ENCODE data around the gene PPP1R13B.

Gene PPP1R13B

GRCh38 chr14:103828315-103828967 is 18.9 kb downstream of the PPP1R13B start:
- no peak for DNase-seq (ENCODE audit: extremely low read depth, low read depth)
- no peak for TF ChIP-seq CTCF (IDR thresholded peaks at IDR 0.05; ENCODE audit: low read depth, low read length)

- no peak for DNase-seq (ENCODE audit: extremely low read depth, low read depth)
- TF ChIP-seq CTCF (IDR thresholded peaks at IDR 0.05; ENCODE audit: low read depth, low read length), result no peak
Measured at GRCh38 chr14:103825101-103825500, 22.3 kb downstream of the PPP1R13B start.

- no peak for DNase-seq (ENCODE audit: extremely low read depth, low read depth)
Measured at GRCh38 chr14:103820908-103821307, 26.5 kb downstream of the PPP1R13B start.

GRCh38 chr14:103820382-103820781 is 27.0 kb downstream of the PPP1R13B start:
- no peak for DNase-seq (ENCODE audit: extremely low read depth, low read depth)

More at GRCh38 chr14:103820908-103821307, 26.5 kb downstream of the PPP1R13B start:
- TF ChIP-seq CTCF (IDR thresholded peaks at IDR 0.05; ENCODE audit: low read depth, low read length), result no peak

GRCh38 chr14:103819503-103820307 is 27.7 kb downstream of the PPP1R13B start:
- no peak for TF ChIP-seq CTCF (IDR thresholded peaks at IDR 0.05; ENCODE audit: low read depth, low read length)
- DNase-seq (ENCODE audit: extremely low read depth, low read depth), result peak; percentile 10

More at GRCh38 chr14:103820382-103820781, 27.0 kb downstream of the PPP1R13B start:
- no peak for TF ChIP-seq CTCF (IDR thresholded peaks at IDR 0.05; ENCODE audit: low read depth, low read length)

GRCh38 chr14:103818870-103819269 is 28.5 kb downstream of the PPP1R13B start:
- DNase-seq (ENCODE audit: extremely low read depth, low read depth), result no peak
- no peak for TF ChIP-seq CTCF (IDR thresholded peaks at IDR 0.05; ENCODE audit: low read depth, low read length)

GRCh38 chr14:103818422-103818821 is 29.0 kb downstream of the PPP1R13B start:
- DNase-seq (ENCODE audit: extremely low read depth, low read depth), result no peak
- no peak for TF ChIP-seq CTCF (IDR thresholded peaks at IDR 0.05; ENCODE audit: low read depth, low read length)
